Measurements from ENCODE around the gene ZNF625. TPM values are rescaled to one million over a fixed set of nuclear protein-coding genes. Genes with fewer than 3 reads are reported as not detected.

ZNF625 gene
- total and polyA plus RNA-seq, 8 donors, result 1.3 to 4.3 (median 2.4) TPM

DNA sequence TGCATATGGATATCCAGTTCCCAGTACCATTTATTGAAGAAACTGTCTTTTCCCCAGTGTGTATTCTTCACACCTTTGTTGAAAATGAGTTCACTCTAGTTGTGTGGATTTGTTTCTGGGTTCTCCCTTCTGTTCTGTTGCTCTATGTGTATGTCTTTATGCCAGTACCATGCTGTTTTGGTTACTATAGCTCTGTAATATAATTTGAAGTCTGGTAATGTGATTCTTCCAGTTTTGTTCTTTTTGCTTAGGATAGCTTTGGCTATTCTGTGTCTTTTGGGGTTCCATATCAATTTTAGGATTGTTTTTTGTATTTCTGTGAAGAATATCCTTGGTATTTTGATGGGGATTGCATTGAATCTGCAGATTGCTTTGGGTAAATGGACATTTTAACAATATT, 41.6 kb upstream of the ZNF625 start:
- intact Hi-C loops (cut with DNase I), result no loop called here
- Histone ChIP-seq H3K9me3 (no peaks in the 10 kb centered on the region), H3K4me1 (peaks cover 0 to 4% (median 3%) of the 10 kb centered on the region in 3 donors), H3K4me3 (no peak overlapping the region), H3K36me3 (no peaks in the 10 kb centered on the region), H3K27me3 (no peaks in the 10 kb centered on the region), H3K27ac (no peak overlapping the region)
- DNase-seq, result no peak
- TF ChIP-seq, protein P1, sequence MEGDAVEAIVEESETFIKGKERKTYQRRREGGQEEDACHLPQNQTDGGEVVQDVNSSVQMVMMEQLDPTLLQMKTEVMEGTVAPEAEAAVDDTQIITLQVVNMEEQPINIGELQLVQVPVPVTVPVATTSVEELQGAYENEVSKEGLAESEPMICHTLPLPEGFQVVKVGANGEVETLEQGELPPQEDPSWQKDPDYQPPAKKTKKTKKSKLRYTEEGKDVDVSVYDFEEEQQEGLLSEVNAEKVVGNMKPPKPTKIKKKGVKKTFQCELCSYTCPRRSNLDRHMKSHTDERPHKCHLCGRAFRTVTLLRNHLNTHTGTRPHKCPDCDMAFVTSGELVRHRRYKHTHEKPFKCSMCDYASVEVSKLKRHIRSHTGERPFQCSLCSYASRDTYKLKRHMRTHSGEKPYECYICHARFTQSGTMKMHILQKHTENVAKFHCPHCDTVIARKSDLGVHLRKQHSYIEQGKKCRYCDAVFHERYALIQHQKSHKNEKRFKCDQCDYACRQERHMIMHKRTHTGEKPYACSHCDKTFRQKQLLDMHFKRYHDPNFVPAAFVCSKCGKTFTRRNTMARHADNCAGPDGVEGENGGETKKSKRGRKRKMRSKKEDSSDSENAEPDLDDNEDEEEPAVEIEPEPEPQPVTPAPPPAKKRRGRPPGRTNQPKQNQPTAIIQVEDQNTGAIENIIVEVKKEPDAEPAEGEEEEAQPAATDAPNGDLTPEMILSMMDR (IDR thresholded peaks at IDR 0.05), result no peak
- FAIRE-seq, result no peak
- ATAC-seq, result no peak

DNA sequence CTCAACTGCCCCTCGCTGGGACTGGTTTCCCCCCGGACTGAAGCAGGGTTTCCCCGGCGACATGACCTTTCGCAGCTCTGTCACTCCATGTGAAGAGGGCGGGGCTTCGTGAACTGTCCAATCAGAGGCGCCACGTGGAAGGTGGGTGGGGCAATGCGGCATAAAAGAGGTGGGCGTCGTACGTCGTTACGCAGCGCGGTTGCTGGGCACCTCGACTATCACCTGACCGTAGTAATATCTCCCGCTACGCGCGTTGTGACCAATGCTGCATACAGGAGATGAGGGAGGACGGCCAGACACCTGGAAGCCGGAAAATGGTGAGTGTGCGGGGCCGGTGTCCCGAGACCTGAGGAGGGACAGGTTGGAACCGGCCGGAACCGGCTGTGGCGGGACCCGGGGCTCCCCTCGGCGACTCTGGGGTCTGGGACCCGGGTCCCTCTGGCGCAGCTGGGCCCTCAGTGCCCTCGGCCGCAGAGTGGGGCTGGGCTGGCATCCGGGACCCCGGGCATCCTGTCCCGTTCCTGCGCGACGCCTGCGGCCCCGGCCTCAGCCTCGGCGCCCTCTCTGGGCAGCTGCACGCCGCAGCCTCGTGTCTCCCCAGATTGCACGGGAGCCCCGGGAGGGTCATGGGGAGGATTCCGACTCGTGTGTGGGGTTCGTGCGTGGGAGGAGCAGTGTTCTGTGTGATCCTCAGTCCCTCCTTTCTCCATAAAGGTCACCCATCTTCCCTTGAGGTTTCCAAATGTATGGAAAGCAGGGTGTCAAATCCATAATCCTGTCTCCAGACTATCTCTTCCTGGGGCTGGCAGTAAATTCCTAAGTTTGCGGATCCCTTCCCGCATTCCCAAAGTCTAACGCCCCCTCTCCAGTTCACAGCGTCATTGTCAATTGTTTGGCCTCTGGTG, 38.5 kb upstream of the ZNF625 start:
- TF ChIP-seq, protein P1 (IDR thresholded peaks at IDR 0.05), result no peak
- 0 to 1% methylated on average over 61 to 62 of the region's 62 CpGs for WGBS, 2 donors
- Histone ChIP-seq H3K27me3 (no peaks in the 10 kb centered on the region), H3K27ac (peak overlapping the region; percentile 80 to 91 (median 86)), H3K9me3 (no peaks in the 10 kb centered on the region), H3K36me3 (no peaks in the 10 kb centered on the region), H3K4me3 (peak overlapping the region; percentile 64 to 89 (median 71)), H3K4me1 (peaks cover 0 to 4% (median 3%) of the 10 kb centered on the region in 3 donors)
- no peak for FAIRE-seq
- ATAC-seq, result peak; percentile 99
- intact Hi-C loops (cut with DNase I), result no loop called here
- peak; percentile 92 to 97 (median 94) for DNase-seq

DNA sequence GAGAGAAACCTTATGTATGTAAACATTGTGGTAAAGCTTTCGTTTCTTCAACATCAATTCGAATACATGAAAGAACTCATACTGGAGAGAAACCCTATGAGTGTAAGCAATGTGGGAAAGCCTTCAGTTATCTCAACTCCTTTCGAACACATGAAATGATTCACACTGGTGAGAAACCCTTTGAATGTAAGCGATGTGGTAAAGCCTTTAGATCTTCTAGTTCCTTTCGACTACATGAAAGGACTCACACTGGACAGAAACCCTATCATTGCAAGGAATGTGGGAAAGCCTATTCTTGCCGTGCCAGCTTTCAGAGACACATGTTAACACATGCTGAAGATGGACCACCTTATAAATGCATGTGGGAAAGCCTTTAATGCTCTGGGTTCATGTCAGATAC, 31.1 kb upstream of the ZNF625 start:
- intact Hi-C loops (cut with DNase I), result no loop called here
- H3K27ac ChIP-seq, result no peak overlapping the region
- DNase-seq, result no peak
- WGBS, 2 donors, result 97 to 99% methylated on average over 6 of the region's 6 CpGs
- no peak overlapping the region for H3K4me3 ChIP-seq
- TF ChIP-seq, protein P1 (IDR thresholded peaks at IDR 0.05), result no peak
- H3K36me3 ChIP-seq, result peaks cover 12 to 37% (median 20%) of the 10 kb centered on the region in 3 donors
- peaks cover 0 to 6% (median 0%) of the 10 kb centered on the region in 4 donors for H3K9me3 ChIP-seq
- no peak for FAIRE-seq
- ATAC-seq, result no peak
- no peaks in the 10 kb centered on the region for H3K4me1 ChIP-seq
- H3K27me3 ChIP-seq, result no peaks in the 10 kb centered on the region

DNA sequence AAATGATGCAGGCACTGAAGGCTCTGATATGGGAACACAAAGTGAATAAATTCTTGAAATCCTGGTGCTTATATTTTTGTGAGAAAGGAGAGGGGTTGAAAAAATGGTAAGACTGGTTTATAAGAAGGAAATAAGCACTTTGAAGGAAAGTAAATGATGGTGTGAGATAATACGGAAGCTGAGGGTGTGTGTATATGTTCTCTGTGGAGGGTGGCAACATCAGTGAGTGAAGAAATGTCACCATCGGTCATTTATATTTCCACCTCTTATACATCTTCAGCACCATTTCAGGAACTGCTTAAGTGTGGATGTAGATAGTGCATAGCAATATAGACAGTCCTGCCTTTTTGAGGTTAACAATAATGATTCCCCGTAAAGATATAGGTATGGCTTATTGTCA, 23.8 kb upstream of the ZNF625 start:
- DNase-seq, result no peak
- no peaks in the 10 kb centered on the region for H3K4me1 ChIP-seq
- ATAC-seq, result no peak
- peaks cover 0 to 3% (median 0%) of the 10 kb centered on the region in 3 donors for H3K36me3 ChIP-seq
- no peak for FAIRE-seq
- H3K27ac ChIP-seq, result no peak overlapping the region
- H3K27me3 ChIP-seq, result no peaks in the 10 kb centered on the region
- TF ChIP-seq, protein P1 (IDR thresholded peaks at IDR 0.05), result no peak
- no peak overlapping the region for H3K4me3 ChIP-seq
- intact Hi-C loops (cut with DNase I), result no loop called here
- no peaks in the 10 kb centered on the region for H3K9me3 ChIP-seq
- WGBS, 2 donors, result 97 to 100% methylated on average over 3 of the region's 3 CpGs

DNA sequence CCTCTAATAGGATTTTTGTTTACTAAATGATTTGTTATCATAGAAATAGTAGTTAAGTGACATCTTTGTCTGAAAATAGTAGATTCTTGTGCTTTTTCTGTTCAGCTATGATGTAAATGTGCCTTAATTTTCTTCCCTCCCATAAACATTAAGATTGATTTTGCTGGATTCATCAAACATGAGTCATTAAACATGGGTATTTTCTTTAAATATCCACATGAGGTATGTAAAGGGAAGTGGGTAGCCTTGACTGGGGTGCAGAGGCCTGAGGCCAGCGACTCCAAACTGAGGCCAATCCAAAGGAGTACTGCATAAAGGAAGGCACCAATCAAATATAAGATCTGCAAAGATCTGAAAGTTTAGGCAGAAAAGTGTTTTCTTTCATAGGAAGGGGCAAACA, 10.1 kb upstream of the ZNF625 start:
- Histone ChIP-seq H3K9me3 (no peaks in the 10 kb centered on the region), H3K4me1 (peaks cover 4 to 19% (median 6%) of the 10 kb centered on the region in 3 donors), H3K36me3 (no peaks in the 10 kb centered on the region), H3K27ac (no peak overlapping the region), H3K4me3 (no peak overlapping the region), H3K27me3 (no peaks in the 10 kb centered on the region)
- ATAC-seq (no peak), FAIRE-seq (no peak), DNase-seq (no peak)
- 92 to 93% methylated on average over 1 of the region's 1 CpG for WGBS, 2 donors
- intact Hi-C loops (cut with DNase I), result no loop called here
- TF ChIP-seq, protein P1 (IDR thresholded peaks at IDR 0.05), result no peak

Data from pancreas (tissue), 10 donors.